ENCODE results near the gene KIAA1671. TPM values are rescaled to one million over a fixed set of nuclear protein-coding genes. Genes with fewer than 3 reads are reported as not detected.

Gene KIAA1671
- polyA plus RNA-seq, 1 donor (not counting 4 experiments of a cell fraction or from before 2014, with no cell fraction given), result 17.4 TPM

GRCh38 chr22:25027043-25027906 is 74.8 kb downstream of the KIAA1671 start:
- peak; percentile 78 for FAIRE-seq
- H3K4me2 ChIP-seq (ENCODE audit: control insufficient read depth, extremely low read depth, insufficient read depth, low read depth, low read length), result peak overlapping the region; percentile 39
- peaks cover 2% of the 10 kb centered on the region for H3K79me2 ChIP-seq (ENCODE audit: control insufficient read depth, insufficient read depth, low read length)
- TF ChIP-seq CTCF (optimal IDR thresholded peaks at IDR 0.05 in 1 of 3, IDR thresholded peaks at IDR 0.05 in 1 of 3, conservative IDR thresholded peaks at IDR 0.05 in 1 of 3; ENCODE audit: extremely low read depth in 1 of 3, insufficient read depth in 2 of 3, low read length in 3 of 3), result peak in 1 of 3 experiments; percentile 17
- TF ChIP-seq EZH2 (IDR thresholded peaks at IDR 0.05; ENCODE audit: low read length), result no peak
- H3K36me3 ChIP-seq (ENCODE audit: control insufficient read depth in 2 of 2, extremely low read depth in 1 of 2, insufficient read depth in 2 of 2, low read length in 2 of 2), result peaks cover 17 to 25% of the 10 kb centered on the region in 2 experiments
- peaks cover 25% of the 10 kb centered on the region for H3K4me1 ChIP-seq (ENCODE audit: control insufficient read depth, extremely low read depth, insufficient read depth, low read length)
- H4K20me1 ChIP-seq (ENCODE audit: control insufficient read depth, extremely low read depth, insufficient read depth, low read length), result no peaks in the 10 kb centered on the region
- no peaks in the 10 kb centered on the region for H3K27me3 ChIP-seq (ENCODE audit: control insufficient read depth, extremely low read depth, insufficient read depth, low read length)
- dilution Hi-C loops (cut with MboI; ENCODE audit: extremely low pct_ligation_motif_present, low sequenced_read_pairs), result no loop called here
- H3K9ac ChIP-seq (ENCODE audit: control insufficient read depth, extremely low read depth, insufficient read depth, low read length), result peak overlapping the region; percentile 18
- DNase-seq (ENCODE audit: low read depth, low spot score), result no peak
- no peaks in the 10 kb centered on the region for H3K9me3 ChIP-seq (ENCODE audit: control insufficient read depth, low read depth, low read length)
- peak overlapping the region; percentile 60 for H3K27ac ChIP-seq (ENCODE audit: control insufficient read depth, insufficient read depth, low read length)
- H2AFZ ChIP-seq (ENCODE audit: control insufficient read depth, low read length), result no peak overlapping the region
- no peaks in the 10 kb centered on the region for H3K9me1 ChIP-seq (ENCODE audit: control insufficient read depth, extremely low read depth, insufficient read depth, low read length)
- no peak overlapping the region for H3K4me3 ChIP-seq (ENCODE audit: control insufficient read depth in 2 of 3, extremely low read depth in 1 of 3, insufficient read depth in 2 of 3, low read depth in 1 of 3, low read length in 3 of 3)

GRCh38 chr22:25027959-25028840 is 75.7 kb downstream of the KIAA1671 start:
- peak overlapping the region; percentile 18 for H3K9ac ChIP-seq (ENCODE audit: control insufficient read depth, extremely low read depth, insufficient read depth, low read length)
- FAIRE-seq, result no peak

More at GRCh38 chr22:25027959-25028840, 75.7 kb downstream of the KIAA1671 start:
- H3K36me3 ChIP-seq (ENCODE audit: control insufficient read depth in 2 of 2, extremely low read depth in 1 of 2, insufficient read depth in 2 of 2, low read length in 2 of 2), result peaks cover 20 to 29% of the 10 kb centered on the region in 2 experiments
- dilution Hi-C loops (cut with MboI; ENCODE audit: extremely low pct_ligation_motif_present, low sequenced_read_pairs), result no loop called here
- H2AFZ ChIP-seq (ENCODE audit: control insufficient read depth, low read length), result no peak overlapping the region
- peak overlapping the region; percentile 50 for H3K27ac ChIP-seq (ENCODE audit: control insufficient read depth, insufficient read depth, low read length)
- H3K4me3 ChIP-seq (ENCODE audit: control insufficient read depth in 2 of 3, extremely low read depth in 1 of 3, insufficient read depth in 2 of 3, low read depth in 1 of 3, low read length in 3 of 3), result no peak overlapping the region
- H4K20me1 ChIP-seq (ENCODE audit: control insufficient read depth, extremely low read depth, insufficient read depth, low read length), result no peaks in the 10 kb centered on the region
- H3K79me2 ChIP-seq (ENCODE audit: control insufficient read depth, insufficient read depth, low read length), result peaks cover 2% of the 10 kb centered on the region
- no peaks in the 10 kb centered on the region for H3K9me3 ChIP-seq (ENCODE audit: control insufficient read depth, low read depth, low read length)
- peak; percentile 23 to 79 (median 27) for TF ChIP-seq CTCF (optimal IDR thresholded peaks at IDR 0.05 in 1 of 3, IDR thresholded peaks at IDR 0.05 in 1 of 3, conservative IDR thresholded peaks at IDR 0.05 in 1 of 3; ENCODE audit: extremely low read depth in 1 of 3, insufficient read depth in 2 of 3, low read length in 3 of 3)
- TF ChIP-seq EZH2 (IDR thresholded peaks at IDR 0.05; ENCODE audit: low read length), result no peak
- peaks cover 25% of the 10 kb centered on the region for H3K4me1 ChIP-seq (ENCODE audit: control insufficient read depth, extremely low read depth, insufficient read depth, low read length)
- peak overlapping the region; percentile 31 for H3K4me2 ChIP-seq (ENCODE audit: control insufficient read depth, extremely low read depth, insufficient read depth, low read depth, low read length)
- H3K27me3 ChIP-seq (ENCODE audit: control insufficient read depth, extremely low read depth, insufficient read depth, low read length), result no peaks in the 10 kb centered on the region
- DNase-seq (ENCODE audit: low read depth, low spot score), result no peak
- H3K9me1 ChIP-seq (ENCODE audit: control insufficient read depth, extremely low read depth, insufficient read depth, low read length), result no peaks in the 10 kb centered on the region

All from keratinocyte (primary cell).